ENCODE data around the gene XAGE1A.
"Not testable (repeated sequence)": the region's sequence is repeated elsewhere in the genome, so short reads cannot be mapped to it uniquely, and the experiment has no call there.

- TF ChIP-seq CTCF (IDR thresholded peaks at IDR 0.05); EP300 (IDR thresholded peaks at IDR 0.05); POLR2A (IDR thresholded peaks at IDR 0.05; ENCODE audit: low read depth): not testable (repeated sequence)
Measured at GRCh38 chrX:52548769-52549168, 53.2 kb downstream of the XAGE1A start.
